Activated T-cell treated with anti-CD3 and anti-CD28 coated beads for 4 hours (primary cell): ENCODE data around the gene KLF11.

Source experiments
- DNase-seq: peaks from one replicate; pipeline ENCODE4 v3.0.0-alpha.2; 2020

KLF11 gene

GRCh38 chr2:10043906-10044601 lies 704 bp downstream of the KLF11 start:
- DNase-seq = peak; percentile 95

GRCh38 chr2:10045561-10046355 lies 2.4 kb downstream of the KLF11 start:
- DNase-seq = no peak

DNA sequence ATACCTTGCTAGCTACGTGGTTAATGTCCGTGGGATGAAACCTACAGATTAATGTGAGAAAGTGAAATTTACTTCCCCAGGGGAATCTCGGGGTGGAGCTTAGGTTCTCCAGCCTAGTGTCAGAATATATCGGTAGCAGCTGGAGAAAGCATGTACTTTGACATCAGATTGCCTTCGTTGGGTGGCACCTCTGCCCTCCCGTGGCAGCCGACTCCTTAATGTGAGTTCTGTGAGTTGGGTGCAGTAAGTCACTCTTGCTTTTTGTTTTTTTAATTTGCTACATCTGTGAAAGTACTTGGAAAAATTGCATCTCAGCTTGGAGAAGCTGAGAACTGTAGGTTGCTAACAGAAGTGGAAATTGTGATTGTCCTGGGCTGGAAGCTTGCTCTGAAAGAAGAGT lies 3.6 kb downstream of the KLF11 start:
- no peak for DNase-seq

GRCh38 chr2:10047616-10048500 lies 4.5 kb downstream of the KLF11 start:
- DNase-seq = no peak

- DNase-seq = no peak
Observed at GRCh38 chr2:10048501-10049171, 5.3 kb downstream of the KLF11 start.

GRCh38 chr2:10052216-10052615 lies 8.9 kb downstream of the KLF11 start:
- no peak for DNase-seq

DNA sequence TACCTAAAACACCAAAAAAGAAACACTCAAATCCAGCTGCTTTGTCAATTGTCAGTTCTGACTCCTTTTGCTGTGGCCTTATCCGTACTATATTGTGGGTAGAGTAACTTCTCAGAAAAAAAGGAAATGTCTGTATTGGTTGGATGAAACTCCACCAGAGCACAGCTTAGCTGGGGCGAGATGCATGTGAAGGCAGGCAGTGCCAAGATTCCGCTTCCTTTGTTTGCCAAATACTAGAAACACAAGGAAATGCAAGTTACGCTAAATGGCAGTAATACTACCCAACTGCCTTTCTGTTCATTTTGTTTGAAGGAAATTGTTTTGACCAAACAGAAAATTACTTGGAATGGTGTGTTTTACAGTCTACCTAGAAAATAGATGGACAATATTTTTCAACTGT lies 10.0 kb downstream of the KLF11 start:
- DNase-seq = no peak

- DNase-seq = no peak
Observed at GRCh38 chr2:10054424-10054823, 11.1 kb downstream of the KLF11 start.

GRCh38 chr2:10054976-10055375 lies 11.6 kb downstream of the KLF11 start:
- DNase-seq = no peak

- no peak for DNase-seq
Observed at GRCh38 chr2:10056439-10056838, 13.1 kb downstream of the KLF11 start.

- DNase-seq = no peak
Observed at GRCh38 chr2:10057231-10058107, 14.1 kb downstream of the KLF11 start.

DNA sequence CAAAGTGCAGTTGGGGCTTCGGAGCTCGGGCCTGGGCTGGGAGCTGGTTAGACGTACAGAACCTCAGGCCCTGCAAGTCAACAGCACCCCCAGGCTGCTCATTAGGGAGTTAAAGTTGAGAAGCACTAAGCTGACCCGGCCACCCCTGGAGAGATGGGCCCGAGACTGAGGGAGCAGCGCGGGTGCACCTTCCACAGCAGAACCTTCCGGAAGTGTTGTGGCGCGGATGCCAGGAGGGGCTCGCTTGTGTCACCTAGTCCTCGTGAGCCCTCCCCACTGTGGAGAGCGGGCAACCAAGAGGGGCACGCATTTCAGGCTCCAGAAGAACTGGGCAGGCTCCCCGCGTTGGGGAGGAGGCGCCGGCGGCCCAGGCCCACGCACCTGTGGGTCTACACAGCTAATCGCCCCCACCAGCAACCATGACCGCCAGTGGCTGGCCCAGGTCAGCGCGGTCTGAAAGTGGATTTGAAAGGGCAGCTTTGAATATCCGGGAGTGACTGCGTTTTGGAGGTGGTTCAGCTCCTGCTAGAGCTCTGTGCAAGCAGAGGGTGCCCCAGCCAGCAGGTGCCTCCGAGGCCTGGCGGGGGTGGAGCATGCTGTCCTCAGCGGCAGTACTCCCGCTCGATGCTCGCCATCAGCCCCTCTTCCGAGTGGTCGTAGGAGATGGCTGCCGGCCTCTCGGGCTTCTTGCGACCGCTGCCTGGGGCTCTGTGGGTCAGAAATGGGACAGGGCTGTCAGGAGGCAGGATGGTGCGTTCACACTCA lies 15.1 kb downstream of the KLF11 start:
- no peak for DNase-seq

DNA sequence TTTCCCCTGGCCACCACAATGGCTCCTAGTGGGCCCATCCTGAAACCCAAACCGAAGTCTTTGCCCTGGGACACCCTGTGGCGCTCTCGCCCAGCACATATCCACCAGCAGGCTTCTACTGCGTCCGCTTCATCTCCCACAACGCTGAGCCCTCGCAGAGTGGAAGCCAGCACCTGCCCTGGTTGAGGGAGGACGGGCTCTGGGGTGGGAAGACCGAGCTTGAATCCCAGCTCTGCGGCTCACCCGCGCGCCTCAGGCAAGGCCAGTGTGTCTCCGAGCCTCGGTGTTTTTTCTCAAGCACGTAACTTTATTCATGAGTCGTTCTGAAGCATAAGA lies 15.6 kb downstream of the KLF11 start:
- DNase-seq = no peak

- DNase-seq = no peak
Observed at GRCh38 chr2:10059552-10060335, 16.4 kb downstream of the KLF11 start.

DNA sequence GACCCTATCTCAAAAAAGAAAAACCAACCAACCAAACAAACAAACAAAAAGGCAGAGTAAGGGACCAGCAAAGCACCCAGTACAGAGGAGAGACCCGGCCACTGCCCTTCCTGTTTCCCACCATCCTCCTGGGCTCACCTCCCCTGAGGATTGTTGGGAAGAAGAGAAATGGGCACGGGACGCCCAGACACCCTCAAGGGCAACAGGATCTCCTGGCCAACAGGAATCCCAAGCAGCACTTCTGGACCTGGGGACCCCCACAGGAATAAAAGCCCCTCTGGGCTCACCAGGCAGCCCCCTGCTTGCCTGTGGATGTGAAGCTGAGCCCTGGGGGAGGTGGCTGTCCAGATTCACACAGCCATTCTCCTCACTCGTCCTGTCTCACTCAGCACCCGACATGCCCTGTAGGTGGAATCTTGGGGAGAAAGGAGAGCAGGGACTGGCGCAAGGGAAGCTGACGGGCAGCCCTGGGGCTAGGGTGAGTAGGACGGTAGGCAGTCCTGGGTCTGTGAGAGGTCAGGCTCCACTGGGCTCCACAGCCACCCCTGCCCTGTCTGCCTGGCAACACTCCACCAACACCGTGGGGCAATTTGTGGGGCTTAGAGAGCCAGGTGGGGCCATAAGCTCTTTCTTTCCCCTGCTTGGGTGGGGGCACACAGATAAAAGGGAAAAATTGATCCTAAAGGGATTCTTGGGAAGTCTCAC lies 18.0 kb downstream of the KLF11 start:
- no peak for DNase-seq

DNA sequence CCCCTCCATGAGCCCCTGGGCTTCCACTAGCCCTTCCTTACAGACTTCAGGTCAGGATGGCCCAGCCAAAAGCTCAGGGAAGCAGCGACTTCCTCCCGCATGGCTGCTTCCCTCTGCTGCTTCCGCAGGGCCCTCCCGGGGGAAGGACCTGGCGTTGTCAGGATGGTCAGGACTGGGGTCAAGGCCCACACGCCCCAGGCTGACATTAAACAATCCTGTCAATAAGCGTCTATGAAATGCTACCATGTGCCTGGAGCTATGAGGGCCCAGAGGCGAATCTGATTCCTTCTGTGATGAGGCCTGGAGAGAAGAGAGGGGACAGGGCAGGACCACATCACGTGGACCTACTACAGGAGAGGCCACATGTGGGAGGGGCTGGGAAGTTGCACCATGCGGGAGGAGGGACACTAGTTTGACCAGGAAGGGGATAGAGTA lies 19.6 kb downstream of the KLF11 start:
- DNase-seq = no peak

GRCh38 chr2:10063566-10063965 lies 20.2 kb downstream of the KLF11 start:
- DNase-seq = no peak

DNA sequence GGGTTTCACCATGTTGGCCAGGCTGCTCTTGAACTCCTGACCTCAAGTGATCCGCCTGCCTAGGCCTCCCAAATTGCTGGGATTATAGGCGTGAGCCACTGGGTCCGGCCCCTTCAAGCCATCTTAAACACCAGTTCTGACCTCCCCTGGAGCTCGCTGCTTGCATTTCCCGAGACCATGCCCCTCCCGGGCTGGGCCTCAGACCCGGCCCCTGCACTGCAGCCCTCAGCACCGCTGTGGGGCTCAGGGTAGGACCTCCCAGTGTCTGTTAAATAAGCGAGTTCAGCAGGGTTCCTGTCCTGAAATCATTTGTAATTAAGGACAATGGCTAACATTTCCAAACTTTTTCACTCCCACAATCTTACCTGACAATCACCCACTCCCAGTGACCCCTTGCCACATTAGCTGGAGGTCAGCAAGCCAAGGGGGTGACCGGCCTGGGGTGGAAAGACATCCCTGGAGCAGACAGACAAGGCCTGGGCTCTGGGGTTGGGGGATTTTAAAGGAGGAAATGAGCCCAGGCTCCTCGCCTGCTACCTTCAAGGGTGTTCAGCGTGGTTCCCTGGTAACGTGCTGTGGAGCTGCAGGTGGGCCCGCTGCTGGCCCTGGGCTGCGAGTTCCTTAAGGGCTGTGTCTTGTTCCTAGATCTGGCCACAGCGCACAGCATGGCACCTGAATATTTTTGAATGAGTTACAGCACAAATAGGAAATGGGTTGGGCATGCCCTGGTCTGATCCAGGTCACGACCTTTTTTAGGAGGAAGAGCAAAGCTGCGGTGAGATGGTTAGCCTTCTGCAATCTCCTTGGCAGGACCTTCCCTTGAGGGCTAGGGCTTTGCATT lies 21.8 kb downstream of the KLF11 start:
- DNase-seq = no peak

GRCh38 chr2:10065773-10066055 lies 22.4 kb downstream of the KLF11 start:
- DNase-seq = no peak
